Omental fat pad (tissue), 4 donors: ENCODE measurements around the gene SRXN1. TPM values are rescaled to one million over a fixed set of nuclear protein-coding genes. Genes with fewer than 3 reads are reported as not detected.

ENCODE experiments used
- ATAC-seq: fragments of 150-250 bp; one replicate; pipeline ENCODE4 v1.9.1; 2016; ENCODE audit warnings: mild to moderate bottlenecking, moderate library complexity; ENCODE audit not compliant: low FRiP score
- DNase-seq: peaks from one replicate; pipeline ENCODE4 v3.0.0-alpha.2; 2019; ENCODE audit warnings: low spot score
- CTCF ChIP-seq, 3 donors: fragments of 450-650 bp; IDR thresholded peaks; one replicate each; pipeline ENCODE4 v1.5.1; 2016 to 2017; ENCODE audit warnings: antibody characterized with exemption in 3 of 3, mild to moderate bottlenecking in 3 of 3, moderate library complexity in 2 of 3
- total RNA-seq, 4 donors: library from RNA; depleted of rRNA; stranded (reverse); fragments of >200 nt; gene quantifications; one replicate each; pipeline ENCODE4 v1.1.0, GENCODE V29; 2016

Gene SRXN1
- total RNA-seq, 4 donors from 2014 or later = 43.4 to 62.4 (median 48.5) TPM

GRCh38 chr20:687468-688203 is 34.6 kb upstream of the SRXN1 start:
- DNase-seq (no peak), ATAC-seq (no peak)
- no peak for TF ChIP-seq CTCF (IDR thresholded peaks at IDR 0.05)

GRCh38 chr20:684676-685319 is 31.8 kb upstream of the SRXN1 start:
- ATAC-seq (no peak), DNase-seq (no peak)
- no peak for TF ChIP-seq CTCF (IDR thresholded peaks at IDR 0.05)

GRCh38 chr20:682123-682522 is 29.1 kb upstream of the SRXN1 start:
- DNase-seq (no peak), ATAC-seq (no peak)
- no peak for TF ChIP-seq CTCF (IDR thresholded peaks at IDR 0.05)

GRCh38 chr20:680638-681187 is 27.7 kb upstream of the SRXN1 start:
- no peak for TF ChIP-seq CTCF (IDR thresholded peaks at IDR 0.05)
- no peak for ATAC-seq
- no peak for DNase-seq

- no peak for TF ChIP-seq CTCF (IDR thresholded peaks at IDR 0.05)
- ATAC-seq (no peak), DNase-seq (no peak)
Observed at GRCh38 chr20:677957-678356, 25.0 kb upstream of the SRXN1 start.

- TF ChIP-seq CTCF (IDR thresholded peaks at IDR 0.05) = no peak
- no peak for ATAC-seq
- DNase-seq = no peak
Observed at GRCh38 chr20:676967-677366, 24.0 kb upstream of the SRXN1 start.
